ENCODE data around the gene FAM199X. TPM values are rescaled to one million over a fixed set of nuclear protein-coding genes. Genes with fewer than 3 reads are reported as not detected.

Gene FAM199X
- total and polyA plus RNA-seq, 2 of the 8 experiments (the other 6 are each of a cell fraction or from before 2014, with no cell fraction given): 3.1 to 14.9 TPM

DNA sequence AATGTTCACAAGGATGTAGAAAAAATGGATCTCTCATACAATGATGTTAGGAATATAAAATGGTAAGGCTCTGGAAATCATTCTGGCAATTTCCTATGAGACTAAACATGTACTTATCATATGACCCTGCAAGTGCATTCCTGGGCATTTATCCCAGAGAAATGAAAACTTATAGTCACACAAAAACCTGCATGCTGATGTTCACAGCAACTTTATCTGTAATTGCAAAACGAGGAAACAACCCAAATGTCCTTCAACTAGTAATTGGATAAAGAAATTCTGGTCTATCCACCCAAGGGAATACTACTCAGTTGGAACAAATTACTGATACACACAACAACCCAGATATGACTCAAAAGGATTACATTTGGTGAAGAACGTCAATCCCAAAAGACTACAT is 39.4 kb upstream of the FAM199X start:
- no peak overlapping the region for H4K91ac ChIP-seq (replicated peaks; ENCODE audit: insufficient read length, low read length)
- DNase-seq (ENCODE audit: low read depth in 1 of 2, low spot score in 2 of 2) (no peak), FAIRE-seq (no peak)
- H3K18ac ChIP-seq (ENCODE audit: extremely low read depth, low read length): no peak overlapping the region
- ChIA-PET POLR2A (ENCODE audit: partially characterized antibody) (no interaction called here), CTCF (ENCODE audit: partially characterized antibody) (interaction anchor here (1.2 to 2.1 kb wide), 2 partner anchors 10 to 122 kb away, joined by 3 to 10 read pairs; no protein-coding TSS in a partner anchor)
- no peaks in the 10 kb centered on the region for H3K79me1 ChIP-seq (ENCODE audit: low read depth, low read length)
- H3K36me3 ChIP-seq (ENCODE audit: control insufficient read depth in 2 of 4, insufficient read depth in 4 of 4, low read length in 3 of 4): no peaks in the 10 kb centered on the region
- no peak overlapping the region for H3K4ac ChIP-seq (replicated peaks; ENCODE audit: insufficient read length, low read depth, low read length)
- no peak overlapping the region for H3K4me3 ChIP-seq (ENCODE audit: extremely low read depth in 1 of 4, insufficient read depth in 2 of 4, low read depth in 3 of 4, low read length in 4 of 4)
- H2BK15ac ChIP-seq (ENCODE audit: low read length): no peak overlapping the region
- no peaks in the 10 kb centered on the region for H3K23me2 ChIP-seq (ENCODE audit: low read depth, low read length)
- no peaks in the 10 kb centered on the region for H4K20me1 ChIP-seq (replicated peaks in 1 of 2; ENCODE audit: control insufficient read depth in 1 of 2, insufficient read depth in 2 of 2, low read length in 2 of 2)
- no peak overlapping the region for H4K8ac ChIP-seq (ENCODE audit: extremely low read depth, insufficient read depth, low read length)
- H3K9ac ChIP-seq (replicated peaks in 1 of 4; ENCODE audit: extremely low read depth in 1 of 4, low read depth in 3 of 4, low read length in 3 of 4): no peak overlapping the region
- no peak overlapping the region for H2BK5ac ChIP-seq (ENCODE audit: low read depth, low read length)
- no peak overlapping the region for H2AFZ ChIP-seq (ENCODE audit: low read length)
- no peak overlapping the region for H3K4me2 ChIP-seq (ENCODE audit: insufficient read depth in 1 of 2, low read depth in 2 of 2, low read length in 2 of 2)
- no peak overlapping the region for H2AK5ac ChIP-seq (ENCODE audit: low read depth, low read length)
- H3K23ac ChIP-seq (ENCODE audit: insufficient read length): no peak overlapping the region
- no peak overlapping the region for H2BK12ac ChIP-seq (ENCODE audit: low read depth, low read length)
- no peaks in the 10 kb centered on the region for H3K79me2 ChIP-seq (ENCODE audit: control insufficient read depth in 1 of 2, insufficient read depth in 2 of 2, low read length in 2 of 2)
- H2BK120ac ChIP-seq (replicated peaks; ENCODE audit: low read depth, low read length): no peak overlapping the region
- 64% methylated on average over 2 of the region's 2 CpGs; no CpG with 5 or more reads in 1 of the 2 experiments for WGBS, 2 experiments (ENCODE audit: extremely low coverage in 1 of 2, insufficient coverage in 1 of 2, insufficient read length in 1 of 2, insufficient replicate concordance in 2 of 2, low coverage in 1 of 2, low lambda C conversion rate in 2 of 2, missing lambda C conversion rate in 1 of 2)
- no peak overlapping the region for H3K56ac ChIP-seq (replicated peaks; ENCODE audit: insufficient read length, low read depth, low read length)
- no peak overlapping the region for H2BK20ac ChIP-seq (ENCODE audit: low read length)
- no peak overlapping the region for H4K5ac ChIP-seq (ENCODE audit: insufficient read length, low read depth, low read length)
- no peaks in the 10 kb centered on the region for H3K4me1 ChIP-seq (replicated peaks in 1 of 4; ENCODE audit: control insufficient read depth in 3 of 4, insufficient read depth in 4 of 4, low read length in 3 of 4)
- H3K27ac ChIP-seq (ENCODE audit: low read depth, low read length): no peak overlapping the region
- H3K14ac ChIP-seq (ENCODE audit: insufficient read length): no peak overlapping the region
- H3K9me3 ChIP-seq (ENCODE audit: insufficient read depth in 2 of 2, low read depth in 1 of 2, low read length in 1 of 2): no peaks in the 10 kb centered on the region
- no peaks in the 10 kb centered on the region for H3K27me3 ChIP-seq (replicated peaks in 1 of 4; ENCODE audit: control insufficient read depth in 3 of 4, extremely low read depth in 1 of 4, insufficient read depth in 3 of 4, low read length in 3 of 4)
- TF ChIP-seq POLR2A (IDR thresholded peaks at IDR 0.05; ENCODE audit: control extremely low read depth in 1 of 2, low read depth in 2 of 2, low read length in 2 of 2) (no peak), NRF1 (IDR thresholded peaks at IDR 0.05; ENCODE audit: low read depth, low read length) (no peak), HDAC2 (IDR thresholded peaks at IDR 0.05; ENCODE audit: borderline replicate concordance in 1 of 2, low read depth in 2 of 2, low read length in 2 of 2) (no peak), ZNF274 (IDR thresholded peaks at IDR 0.05; ENCODE audit: borderline replicate concordance, extremely low read depth, low read length) (no peak), BRCA1 (IDR thresholded peaks at IDR 0.05; ENCODE audit: low read depth, low read length) (no peak), HDAC6 (IDR thresholded peaks at IDR 0.05; ENCODE audit: low read depth, low read length) (no peak), KDM5A (IDR thresholded peaks at IDR 0.05; ENCODE audit: low read length) (no peak), JUN (IDR thresholded peaks at IDR 0.05; ENCODE audit: low read depth, low read length) (no peak), BCL11A (IDR thresholded peaks at IDR 0.05; ENCODE audit: low read depth in 2 of 2, low read length in 2 of 2) (no peak), SUZ12 (IDR thresholded peaks at IDR 0.05; ENCODE audit: low read length) (no peak), TAF7 (optimal IDR thresholded peaks at IDR 0.05; ENCODE audit: borderline replicate concordance, low read depth, low read length) (no peak)
- TF ChIP-seq, protein P1, sequence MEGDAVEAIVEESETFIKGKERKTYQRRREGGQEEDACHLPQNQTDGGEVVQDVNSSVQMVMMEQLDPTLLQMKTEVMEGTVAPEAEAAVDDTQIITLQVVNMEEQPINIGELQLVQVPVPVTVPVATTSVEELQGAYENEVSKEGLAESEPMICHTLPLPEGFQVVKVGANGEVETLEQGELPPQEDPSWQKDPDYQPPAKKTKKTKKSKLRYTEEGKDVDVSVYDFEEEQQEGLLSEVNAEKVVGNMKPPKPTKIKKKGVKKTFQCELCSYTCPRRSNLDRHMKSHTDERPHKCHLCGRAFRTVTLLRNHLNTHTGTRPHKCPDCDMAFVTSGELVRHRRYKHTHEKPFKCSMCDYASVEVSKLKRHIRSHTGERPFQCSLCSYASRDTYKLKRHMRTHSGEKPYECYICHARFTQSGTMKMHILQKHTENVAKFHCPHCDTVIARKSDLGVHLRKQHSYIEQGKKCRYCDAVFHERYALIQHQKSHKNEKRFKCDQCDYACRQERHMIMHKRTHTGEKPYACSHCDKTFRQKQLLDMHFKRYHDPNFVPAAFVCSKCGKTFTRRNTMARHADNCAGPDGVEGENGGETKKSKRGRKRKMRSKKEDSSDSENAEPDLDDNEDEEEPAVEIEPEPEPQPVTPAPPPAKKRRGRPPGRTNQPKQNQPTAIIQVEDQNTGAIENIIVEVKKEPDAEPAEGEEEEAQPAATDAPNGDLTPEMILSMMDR (IDR thresholded peaks at IDR 0.05; ENCODE audit: control extremely low read depth in 1 of 3, insufficient read depth in 1 of 3, low read depth in 1 of 3, low read length in 3 of 3): no peak

Measured in H1 (cell line).